IMR-90 (cell line): ENCODE measurements around the gene TAS2R40. TPM values are rescaled to one million over a fixed set of nuclear protein-coding genes. Genes with fewer than 3 reads are reported as not detected.

Experiments used
- ATAC-seq: fragments of 200-7000 bp; cut with Tn5 transposase; 2 replicates; pipeline ENCODE4 v1.9.1; 2020; ENCODE audit warnings: low read depth, mild to moderate bottlenecking, moderate library complexity
- BruUV-seq: library from RNA; stranded (reverse); fragments of 400-500 nt; replicated peaks from 2 replicates; lab custom pipeline; 2021; lab: Mats Ljungman, UMichigan
- CTCF ChIA-PET: fragments of 300-600 bp; formaldehyde crosslinking; extraction: SDS; loops from one replicate; lab custom pipeline; 2021; ENCODE audit warnings: antibody characterized with exemption; lab: Yijun Ruan, JAX
- POLR2A ChIA-PET: fragments of 300-600 bp; sonication (Branson Sonifier 250); formaldehyde crosslinking; loops from one replicate; lab custom pipeline; 2022; ENCODE audit warnings: antibody characterized with exemption; ENCODE audit not compliant: unreplicated experiment; lab: Charles Lee
- DNase-seq: peaks from one replicate; pipeline ENCODE4 v3.0.0; 2013
- H2AFZ ChIP-seq: replicated peaks from 2 replicates; pipeline ENCODE3; 2013; ENCODE audit warnings: low read length, mild to moderate bottlenecking; ENCODE audit not compliant: poor library complexity
- H2AK5ac ChIP-seq: 2 replicates; pipeline ENCODE4 v1.6.1; 2013; ENCODE audit warnings: low read depth, low read length, inconsistent platforms
- H2AK9ac ChIP-seq: replicated peaks from 2 replicates; pipeline ENCODE3; 2013; ENCODE audit warnings: mild to moderate bottlenecking, low read depth, low read length, moderate library complexity; ENCODE audit not compliant: poor library complexity
- H2BK120ac ChIP-seq: 2 replicates; pipeline ENCODE4 v1.6.1; 2013; ENCODE audit warnings: low read depth, low read length, inconsistent platforms
- H2BK15ac ChIP-seq: 3 replicates; pipeline ENCODE4 v1.6.1; 2013; ENCODE audit warnings: low read depth, low read length, inconsistent platforms
- H2BK20ac ChIP-seq: 2 replicates; pipeline ENCODE4 v1.6.1; 2013; ENCODE audit warnings: low read depth, mild to moderate bottlenecking, inconsistent platforms, low read length, moderate library complexity
- H2BK5ac ChIP-seq: 2 replicates; pipeline ENCODE4 v1.6.1; 2013; ENCODE audit warnings: mild to moderate bottlenecking, low read depth, low read length, inconsistent platforms; ENCODE audit not compliant: poor library complexity, severe bottlenecking
- H3K14ac ChIP-seq: replicated peaks from 2 replicates; pipeline ENCODE4 v1.6.1; 2013; ENCODE audit warnings: low read depth, low read length, inconsistent platforms
- H3K18ac ChIP-seq: 2 replicates; pipeline ENCODE4 v1.6.1; 2013; ENCODE audit warnings: low read depth, low read length, control low read depth
- H3K23ac ChIP-seq: 2 replicates; pipeline ENCODE4 v1.6.1; 2013; ENCODE audit warnings: low read depth, low read length, inconsistent platforms
- H3K27ac ChIP-seq: 2 replicates; pipeline ENCODE4 v1.5.1; 2013; ENCODE audit warnings: mild to moderate bottlenecking, control low read depth, low read length; ENCODE audit not compliant: insufficient read depth
- H3K27me3 ChIP-seq: 2 replicates; pipeline ENCODE4 v1.6.1; 2013; ENCODE audit warnings: low read length; ENCODE audit not compliant: control insufficient read depth, insufficient read depth
- H3K36me3 ChIP-seq: 2 replicates; pipeline ENCODE4 v1.6.1; 2013; ENCODE audit warnings: low read length, mixed read lengths; ENCODE audit not compliant: control insufficient read depth, insufficient read depth
- H3K4ac ChIP-seq: 2 replicates; pipeline ENCODE4 v1.6.1; 2013; ENCODE audit warnings: low read depth, low read length, inconsistent platforms
- H3K4me1 ChIP-seq: 2 replicates; pipeline ENCODE4 v1.6.1; 2013; ENCODE audit warnings: low read length, mixed read lengths; ENCODE audit not compliant: control insufficient read depth, insufficient read depth
- H3K4me2 ChIP-seq: 2 replicates; pipeline ENCODE4 v1.6.1; 2013; ENCODE audit warnings: low read depth, mild to moderate bottlenecking, control low read depth, low read length, moderate library complexity
- H3K4me3 ChIP-seq: 2 replicates; pipeline ENCODE4 v1.5.1; 2013; ENCODE audit warnings: low read depth, mild to moderate bottlenecking, control low read depth, low read length, moderate library complexity; ENCODE audit not compliant: insufficient read depth
- H3K56ac ChIP-seq: 2 replicates; pipeline ENCODE4 v1.6.1; 2013; ENCODE audit warnings: low read length, inconsistent platforms; ENCODE audit not compliant: insufficient read depth; ENCODE audit errors: extremely low read depth
- H3K79me1 ChIP-seq, 2 experiments: 2 replicates each; pipeline ENCODE4 v1.6.1; 2013; ENCODE audit warnings: low read length in 2 of 2, inconsistent platforms in 1 of 2, low read depth in 1 of 2
- H3K9ac ChIP-seq: 2 replicates; pipeline ENCODE4 v1.6.1; 2013; ENCODE audit warnings: low read depth, low read length, control low read depth
- H3K9me1 ChIP-seq: 2 replicates; pipeline ENCODE4 v1.6.1; 2013; ENCODE audit warnings: low read length, inconsistent platforms; ENCODE audit not compliant: insufficient read depth
- H3K9me3 ChIP-seq: 2 replicates; pipeline ENCODE4 v1.6.1; 2013; ENCODE audit warnings: low read length; ENCODE audit not compliant: control insufficient read depth, insufficient read depth
- H4K20me1 ChIP-seq: 2 replicates; pipeline ENCODE4 v1.6.1; 2013; ENCODE audit warnings: low read length, inconsistent platforms; ENCODE audit not compliant: insufficient read depth
- H4K5ac ChIP-seq: 2 replicates; pipeline ENCODE4 v1.6.1; 2013; ENCODE audit warnings: mild to moderate bottlenecking, low read depth, low read length, control low read depth
- H4K8ac ChIP-seq, 2 experiments: 2 replicates each; pipeline ENCODE4 v1.6.1; 2013; ENCODE audit warnings: low read depth in 2 of 2, low read length in 2 of 2, control low read depth in 1 of 2, inconsistent platforms in 1 of 2
- H4K91ac ChIP-seq: 2 replicates; pipeline ENCODE4 v1.6.1; 2013; ENCODE audit warnings: low read depth, low read length, inconsistent platforms; ENCODE audit not compliant: insufficient read depth
- BHLHE40 ChIP-seq: fragments of 150-350 bp; IDR thresholded peaks from 2 replicates; pipeline ENCODE4 v1.6.1; 2016; ENCODE audit warnings: mild to moderate bottlenecking, low read depth, low read length
- CEBPB ChIP-seq: IDR thresholded peaks from 2 replicates; pipeline ENCODE4 v1.6.1; 2012; ENCODE audit warnings: low read depth, low read length, improper control_type of control experiment
- CTCF ChIP-seq: conservative IDR thresholded peaks from 2 replicates; pipeline ENCODE4 v1.5.1; 2012; ENCODE audit warnings: mild to moderate bottlenecking, low read depth, low read length, improper control_type of control experiment
- ELK1 ChIP-seq: fragments of 150-350 bp; IDR thresholded peaks from 2 replicates; pipeline ENCODE4 v1.6.1; 2016; ENCODE audit warnings: low read depth, mild to moderate bottlenecking, low read length, moderate library complexity, borderline replicate concordance
- FOS ChIP-seq: fragments of 150-350 bp; IDR thresholded peaks from 2 replicates; pipeline ENCODE4 v1.6.1; 2016; ENCODE audit warnings: low read depth, low read length
- MAFK ChIP-seq: IDR thresholded peaks from 2 replicates; pipeline ENCODE4 v1.6.1; 2012; ENCODE audit warnings: low read depth, low read length, improper control_type of control experiment
- MAZ ChIP-seq: IDR thresholded peaks from 2 replicates; pipeline ENCODE4 v1.6.1; 2012; ENCODE audit warnings: low read depth, mild to moderate bottlenecking, low read length, improper control_type of control experiment, moderate library complexity, borderline replicate concordance
- RAD21 ChIP-seq: IDR thresholded peaks from 2 replicates; pipeline ENCODE4 v1.6.1; 2012; ENCODE audit warnings: low read length, improper control_type of control experiment
- RCOR1 ChIP-seq: IDR thresholded peaks from 2 replicates; pipeline ENCODE4 v1.6.1; 2012; ENCODE audit warnings: mild to moderate bottlenecking, low read length, improper control_type of control experiment; ENCODE audit not compliant: insufficient replicate concordance
- RFX5 ChIP-seq: IDR thresholded peaks from 2 replicates; pipeline ENCODE4 v1.8.0; 2012; ENCODE audit warnings: low read depth, mild to moderate bottlenecking, low read length, moderate library complexity
- USF2 ChIP-seq: fragments of 150-350 bp; IDR thresholded peaks from 2 replicates; pipeline ENCODE4 v1.6.1; 2017; ENCODE audit warnings: mild to moderate bottlenecking, antibody characterized with exemption, low read length, low read depth
- WGBS, 2 experiments: methylation state at CpG; one replicate each; pipeline versions ENCODE4 v1.1.5 to v1.1.7; 2013; ENCODE audit warnings: missing lambda C conversion rate in 2 of 2; ENCODE audit not compliant: insufficient read length in 1 of 2; ENCODE audit errors: extremely low coverage in 2 of 2; 5-methylcytosine and 5-hydroxymethylcytosine counted together
- dilution Hi-C: fragments of 300-500 bp; cut with HindIII; formaldehyde crosslinking; loops from one replicate; pipeline ENCODE4 v1.14.3; 2018; ENCODE audit warnings: low sequenced_read_pairs; ENCODE audit not compliant: unreplicated experiment
- in situ Hi-C: fragments of 300-500 bp; cut with MboI; formaldehyde crosslinking; loops from 3 replicates; pipeline ENCODE4 v1.14.3; 2019; ENCODE audit warnings: low sequenced_read_pairs, inconsistent platforms, mixed read lengths
- intact Hi-C: fragments of 100-400 bp; cut with micrococcal nuclease; formaldehyde crosslinking; loops from 2 replicates; pipeline ENCODE4 v1.10.0; 2022
- polyA plus RNA-seq, 3 experiments: library from polyadenylated mRNA; depleted of rRNA; stranded (reverse); fragments of >200 nt; gene quantifications; 2 replicates each; pipeline ENCODE4 v1.2.3, GENCODE V29; 2012; ENCODE audit warnings: low replicate concordance in 1 of 3
- total RNA-seq: library from RNA; depleted of rRNA; stranded (reverse); fragments of >200 nt; gene quantifications from 2 replicates; pipeline ENCODE4 v1.2.3, GENCODE V29; 2012

The TAS2R40 gene
- total and polyA plus RNA-seq, 2 of the 4 experiments (the other 2 are of a cell fraction) = not detected

- H3K9ac ChIP-seq = no peak overlapping the region
- H3K4me1 ChIP-seq = no peaks in the 10 kb centered on the region
- no peak overlapping the region for H4K91ac ChIP-seq
- DNase-seq (no peak), ATAC-seq (no peak)
- H3K14ac ChIP-seq = no peak overlapping the region
- BruUV-seq = no TSS peak
- H3K9me1 ChIP-seq = no peaks in the 10 kb centered on the region
- CTCF ChIA-PET = interaction anchor here (6.3 kb wide), 1 partner anchor 208 kb away, joined by 69 read pairs; no protein-coding TSS in a partner anchor
- no peak overlapping the region for H3K4me2 ChIP-seq
- no peak overlapping the region for H3K23ac ChIP-seq
- no peak overlapping the region for H2BK15ac ChIP-seq
- no peak overlapping the region for H4K5ac ChIP-seq
- no peaks in the 10 kb centered on the region for H3K36me3 ChIP-seq
- TF ChIP-seq RFX5 (no peak), BHLHE40 (no peak), RCOR1 (no peak), RAD21 (no peak), USF2 (no peak), CTCF (no peak), ELK1 (no peak), FOS (no peak), CEBPB (no peak), MAFK (no peak), MAZ (no peak)
- no peak overlapping the region for H3K4ac ChIP-seq
- intact Hi-C loops (no loop called here), in situ Hi-C loops (loop anchor here (5.0 to 25.0 kb wide), 4 partner anchors 206 to 881 kb away; partner anchors contain the start of gene EPHB6), dilution Hi-C loops (no loop called here)
- no peaks in the 10 kb centered on the region for H3K9me3 ChIP-seq
- H3K56ac ChIP-seq = no peak overlapping the region
- no peak overlapping the region for H2AK5ac ChIP-seq
- POLR2A ChIA-PET = no interaction called here
- no peak overlapping the region for H4K8ac ChIP-seq
- H3K4me3 ChIP-seq = no peak overlapping the region
- H3K79me1 ChIP-seq = no peaks in the 10 kb centered on the region
- peaks cover 15% of the 10 kb centered on the region for H3K27me3 ChIP-seq
- H2BK120ac ChIP-seq = no peak overlapping the region
- H2BK5ac ChIP-seq = no peak overlapping the region
- no peak overlapping the region for H2AFZ ChIP-seq
- H2AK9ac ChIP-seq = no peak overlapping the region
- H3K27ac ChIP-seq = no peak overlapping the region
- WGBS, 2 experiments = no CpG with 5 or more reads among the region's 2 CpGs
- H2BK20ac ChIP-seq = no peak overlapping the region
- no peaks in the 10 kb centered on the region for H4K20me1 ChIP-seq
- no peak overlapping the region for H3K18ac ChIP-seq
Observed at GRCh38 chr7:143217806-143218205, 4.0 kb upstream of the TAS2R40 start.
